Measurements from ENCODE around the gene ANKRD44. TPM values are rescaled to one million over a fixed set of nuclear protein-coding genes. Genes with fewer than 3 reads are reported as not detected.

ANKRD44 gene
- total RNA-seq, 1 donor from 2014 or later: 36.1 TPM

GRCh38 chr2:197237291-197238042 is 73.1 kb downstream of the ANKRD44 start:
- DNase-seq (ENCODE audit: low spot score): no peak

DNA sequence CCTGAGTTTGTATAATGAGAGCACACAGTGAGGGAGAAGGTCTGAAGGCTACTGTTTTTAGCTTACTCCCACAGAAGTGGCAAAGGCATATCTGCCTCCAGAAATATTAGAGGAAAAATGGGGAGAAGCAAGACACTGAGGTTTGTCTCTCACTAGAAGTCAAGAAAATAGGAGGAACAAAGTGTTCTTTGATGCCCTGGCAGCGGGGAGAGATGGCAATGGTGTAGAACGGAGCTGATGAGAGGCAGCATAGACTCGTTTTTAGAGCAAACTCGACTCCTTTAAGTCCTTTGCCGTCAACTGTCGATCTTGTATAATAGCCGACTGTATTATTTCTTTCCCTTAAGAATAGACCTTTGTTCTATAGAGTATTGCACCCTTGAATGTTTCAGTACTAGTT is 73.8 kb downstream of the ANKRD44 start:
- DNase-seq (ENCODE audit: low spot score): no peak

GRCh38 chr2:197236159-197236558 is 74.4 kb downstream of the ANKRD44 start:
- DNase-seq (ENCODE audit: low spot score): no peak

DNA sequence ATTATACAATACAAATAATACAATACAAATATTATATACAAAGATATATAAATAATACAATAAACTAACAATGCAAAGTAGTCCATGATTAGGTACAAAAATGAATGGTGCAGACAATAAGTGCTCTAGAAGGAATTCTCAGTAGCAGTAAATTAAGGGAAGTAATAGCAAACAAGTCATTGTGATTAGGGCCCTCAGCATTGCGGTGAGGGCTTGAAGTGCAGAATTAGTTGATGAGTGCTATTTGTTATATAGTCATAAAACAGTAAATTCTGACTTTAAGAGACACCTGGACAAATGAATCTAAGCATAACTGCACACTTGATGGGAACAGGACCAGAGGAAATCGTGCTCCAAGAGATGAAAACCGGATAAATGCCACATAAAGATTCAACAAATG is 74.9 kb downstream of the ANKRD44 start:
- no peak for DNase-seq (ENCODE audit: low spot score)

DNA sequence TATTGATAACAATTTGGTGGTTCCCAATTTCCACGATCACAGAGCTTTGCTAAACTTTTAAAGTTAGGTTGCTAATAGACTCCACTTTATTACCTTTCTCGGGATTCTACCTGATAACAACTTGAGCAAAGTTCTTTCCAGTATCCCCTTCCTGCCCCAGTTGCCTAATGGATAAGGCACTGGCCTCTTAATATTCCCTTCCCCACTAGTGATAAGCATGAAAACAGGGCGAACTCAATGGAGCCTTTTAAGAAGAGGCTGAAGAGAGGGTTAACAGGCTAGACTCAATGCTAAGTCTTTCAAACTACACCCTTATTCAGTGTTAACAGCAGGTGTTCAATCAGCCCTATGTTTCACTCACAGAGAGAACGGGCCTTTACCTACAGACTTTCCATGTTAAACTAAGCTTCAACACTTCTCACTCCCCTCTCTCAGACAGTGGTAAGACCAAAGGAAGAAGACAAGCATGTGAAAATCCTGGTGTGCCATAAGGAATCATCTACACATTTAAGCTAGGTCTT is 75.8 kb downstream of the ANKRD44 start:
- no peak for DNase-seq (ENCODE audit: low spot score)

DNA sequence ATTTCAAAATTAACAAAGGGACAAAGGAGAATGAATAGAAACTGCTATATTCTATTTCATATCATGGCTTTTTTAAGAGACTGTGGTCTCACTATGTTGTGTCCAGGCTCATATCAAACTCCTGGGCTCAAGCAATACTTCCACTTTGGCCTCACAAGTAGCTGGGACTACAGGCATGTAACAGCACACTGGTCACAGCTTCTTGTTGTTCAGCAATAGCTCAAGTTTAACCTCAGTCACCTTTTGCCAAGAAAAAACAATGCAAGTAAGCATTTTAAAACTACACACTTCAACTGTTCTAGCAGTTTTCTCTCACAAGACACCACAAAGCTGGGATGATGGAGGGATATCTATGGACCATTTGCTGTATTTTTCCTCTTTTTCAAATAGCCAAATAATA is 77.1 kb downstream of the ANKRD44 start:
- no peak for DNase-seq (ENCODE audit: low spot score)

DNA sequence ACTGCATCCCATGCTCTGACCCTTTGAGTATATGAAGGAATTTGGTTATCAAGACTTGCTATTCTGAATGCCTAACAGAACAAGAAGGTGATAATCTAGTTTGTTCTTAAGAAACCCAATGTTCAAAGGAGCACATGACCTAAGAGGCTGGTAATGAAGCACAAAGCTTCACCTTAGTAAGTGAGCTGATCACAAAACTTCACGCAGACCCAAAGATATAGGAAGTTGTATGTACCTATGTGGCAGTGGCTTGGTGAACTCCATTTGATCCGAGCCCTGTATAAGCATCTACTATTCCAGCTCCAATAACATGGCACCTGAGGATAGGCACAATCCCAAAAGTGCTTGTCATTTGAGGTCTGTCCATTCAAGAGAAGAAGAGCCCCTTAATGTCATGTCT is 78.6 kb downstream of the ANKRD44 start:
- no peak for DNase-seq (ENCODE audit: low spot score)

GRCh38 chr2:197229509-197230443 is 80.8 kb downstream of the ANKRD44 start:
- no peak for DNase-seq (ENCODE audit: low spot score)

DNA sequence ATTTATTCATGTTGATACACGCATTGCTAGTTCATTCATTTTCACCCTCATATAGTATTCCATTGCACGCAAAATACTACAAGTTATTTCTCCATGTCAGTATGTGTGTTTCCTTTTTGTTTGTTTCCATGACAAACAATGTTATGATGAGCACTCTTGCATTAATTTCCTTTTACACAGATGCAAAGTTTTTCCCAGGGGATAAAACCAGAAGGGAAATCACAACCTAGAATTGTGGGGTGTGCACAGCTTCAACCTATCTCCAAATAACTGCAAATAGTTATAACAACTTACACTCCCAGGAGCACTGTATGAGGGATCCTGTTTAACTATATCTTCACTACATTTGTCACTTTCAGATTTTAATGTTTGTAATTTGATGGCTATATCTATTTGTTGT is 87.1 kb downstream of the ANKRD44 start:
- no peak for DNase-seq (ENCODE audit: low spot score)

DNA sequence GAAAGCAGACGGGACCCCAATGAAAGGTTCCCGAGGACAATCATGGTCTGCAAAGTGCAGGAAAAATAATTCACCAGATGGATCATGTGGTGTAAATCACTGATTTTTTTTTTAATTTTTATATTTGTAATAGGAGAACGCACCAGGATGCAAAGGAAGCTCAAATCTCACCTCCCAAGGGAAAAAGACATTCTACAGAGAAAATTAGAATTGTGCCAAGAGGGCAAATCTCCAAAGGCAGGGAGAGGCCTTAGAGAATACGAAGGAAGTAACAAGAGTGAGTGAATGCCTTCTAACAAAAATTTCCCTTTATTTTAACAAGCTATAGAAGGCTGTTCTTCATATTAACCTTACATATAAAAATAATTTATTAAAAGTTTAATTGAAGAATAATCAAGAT is 90.9 kb downstream of the ANKRD44 start:
- no peak for DNase-seq (ENCODE audit: low spot score)

DNA sequence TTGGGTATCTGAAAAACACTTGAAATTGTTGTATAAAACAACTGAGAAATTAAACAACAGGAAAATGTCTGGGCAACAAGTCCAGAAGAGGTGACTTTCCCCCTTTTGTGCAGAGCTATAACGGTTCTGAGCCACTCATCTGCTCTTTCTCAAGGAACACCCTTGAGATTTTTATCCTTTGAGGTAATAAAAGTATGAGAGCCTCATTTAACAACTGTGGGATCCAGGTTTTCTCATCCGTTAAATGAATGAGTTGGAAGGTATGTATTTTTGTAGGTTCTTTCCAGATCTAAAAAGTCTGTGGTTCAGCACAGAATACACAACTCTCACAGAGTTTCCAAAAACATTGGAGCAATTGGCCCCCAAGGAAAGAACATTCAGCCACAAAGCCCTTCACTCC is 93.0 kb downstream of the ANKRD44 start:
- DNase-seq (ENCODE audit: low spot score): no peak

GRCh38 chr2:197216361-197216979 is 94.1 kb downstream of the ANKRD44 start:
- DNase-seq (ENCODE audit: low spot score): no peak

GRCh38 chr2:197215748-197216360 is 94.7 kb downstream of the ANKRD44 start:
- DNase-seq (ENCODE audit: low spot score): no peak

DNA sequence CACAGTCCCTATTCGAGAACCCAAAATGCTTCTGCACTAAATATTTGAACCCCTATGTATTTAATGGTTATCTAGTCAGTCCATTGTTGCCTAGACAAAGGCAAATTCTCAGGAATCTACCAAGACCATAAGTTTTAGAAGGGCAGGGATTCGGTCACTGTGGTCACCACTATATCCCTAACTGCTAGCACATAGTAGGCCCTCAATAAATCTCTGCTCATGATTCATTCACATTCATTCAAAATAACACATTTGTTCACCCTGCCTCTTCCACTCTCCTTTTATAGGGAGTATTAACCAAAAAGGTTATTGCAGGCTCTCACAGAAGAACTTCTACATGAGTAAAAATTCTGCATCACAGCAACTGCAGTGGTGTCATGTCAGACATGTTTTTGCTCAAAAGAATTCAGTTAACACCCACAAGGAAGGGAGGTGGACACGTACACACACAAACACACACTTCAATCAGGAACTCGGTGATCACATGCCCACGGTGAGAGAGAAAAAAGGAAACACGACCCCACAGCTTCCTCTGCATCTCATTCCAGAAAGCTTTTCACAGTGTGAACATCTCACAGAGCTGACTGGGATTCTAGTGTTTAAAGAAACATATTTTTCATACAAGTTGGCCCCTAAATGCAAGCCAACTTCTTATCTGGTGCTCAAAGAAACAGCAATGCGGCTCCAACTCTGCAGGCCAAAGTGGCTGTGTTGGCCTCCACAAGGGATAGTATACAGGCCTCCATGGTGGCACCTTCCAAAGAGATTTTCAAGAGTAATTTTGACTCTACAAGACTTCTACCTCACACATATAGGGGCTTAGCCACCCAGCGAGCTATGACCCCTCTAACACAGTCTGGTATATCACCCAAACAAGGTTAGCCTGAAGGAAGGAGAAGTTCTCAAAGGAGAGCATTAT is 98.0 kb downstream of the ANKRD44 start:
- no peak for DNase-seq (ENCODE audit: low spot score)

- no peak for DNase-seq (ENCODE audit: low spot score)
These were observed 98.7 kb downstream of the ANKRD44 start for GRCh38 chr2:197211881-197212342.

DNA sequence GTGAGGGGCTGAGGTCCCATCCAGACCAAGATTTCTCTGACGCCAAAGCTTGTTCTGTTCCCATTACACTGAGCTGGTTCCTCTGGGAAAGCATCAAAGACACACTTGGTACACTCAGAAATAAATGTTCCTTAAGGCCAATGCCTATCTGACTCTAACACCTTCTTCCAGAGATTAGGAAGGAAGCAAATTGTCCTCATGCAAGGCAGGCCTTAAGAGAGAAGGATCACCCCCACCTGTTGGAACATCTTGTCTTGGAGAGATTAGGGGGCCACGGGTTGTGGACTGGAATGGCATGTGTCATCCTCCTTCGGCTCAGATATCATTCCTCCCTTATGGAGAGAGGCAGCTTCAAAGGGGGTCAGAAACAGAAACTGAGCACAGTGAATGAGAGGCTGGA is 100.2 kb downstream of the ANKRD44 start:
- DNase-seq (ENCODE audit: low spot score): no peak

DNA sequence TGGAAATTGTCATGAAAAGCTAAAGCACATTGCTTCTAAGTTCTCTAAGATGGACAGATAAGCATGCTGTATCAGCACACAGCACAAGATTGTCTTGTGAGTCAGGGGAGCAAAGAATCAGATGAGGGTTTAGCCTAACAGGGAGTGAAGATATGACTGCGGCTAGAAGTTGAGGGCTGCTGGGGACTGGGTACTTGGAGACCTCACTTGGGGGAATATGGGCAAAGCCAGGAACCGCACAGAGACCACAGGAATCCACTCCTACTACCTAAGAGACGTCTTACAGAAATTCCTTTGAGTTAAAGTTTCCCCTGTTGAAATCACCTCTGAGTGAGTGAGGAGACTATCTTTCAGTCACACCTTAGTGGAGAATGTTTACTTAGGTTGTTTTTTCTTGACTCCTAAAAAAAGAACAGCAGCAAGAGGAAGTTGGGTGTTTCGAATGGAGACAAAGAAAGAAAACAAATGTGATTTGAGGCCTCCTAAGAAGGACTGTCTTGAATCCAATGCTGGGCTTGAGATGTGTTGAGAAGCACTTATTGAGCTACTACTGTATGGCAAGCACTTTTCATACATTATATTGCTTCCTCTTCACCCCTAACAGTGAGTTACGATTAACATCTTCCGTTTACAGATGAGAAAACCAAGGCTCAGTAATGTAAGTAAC is 100.7 kb downstream of the ANKRD44 start:
- no peak for DNase-seq (ENCODE audit: low spot score)

DNA sequence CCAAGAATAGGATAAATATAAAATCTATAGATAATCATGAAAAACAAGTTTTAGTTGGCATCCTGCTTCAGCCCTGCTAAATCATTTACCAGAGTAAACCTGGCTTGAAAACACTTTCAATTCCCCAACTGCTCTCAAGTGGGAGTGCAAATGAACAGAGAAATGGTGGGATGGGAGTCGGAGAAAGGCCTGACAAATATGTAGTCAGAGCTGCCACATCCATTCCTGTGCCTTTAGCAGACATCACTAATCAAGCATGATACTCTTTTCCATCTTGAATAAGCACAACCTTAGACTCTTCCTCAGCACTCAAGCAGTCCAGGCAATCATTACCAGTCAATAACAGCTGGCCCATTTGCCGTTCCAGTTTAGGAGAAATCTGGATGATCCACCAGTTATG is 101.3 kb downstream of the ANKRD44 start:
- no peak for DNase-seq (ENCODE audit: low spot score)

GRCh38 chr2:197208841-197209240 is 101.7 kb downstream of the ANKRD44 start:
- no peak for DNase-seq (ENCODE audit: low spot score)

DNA sequence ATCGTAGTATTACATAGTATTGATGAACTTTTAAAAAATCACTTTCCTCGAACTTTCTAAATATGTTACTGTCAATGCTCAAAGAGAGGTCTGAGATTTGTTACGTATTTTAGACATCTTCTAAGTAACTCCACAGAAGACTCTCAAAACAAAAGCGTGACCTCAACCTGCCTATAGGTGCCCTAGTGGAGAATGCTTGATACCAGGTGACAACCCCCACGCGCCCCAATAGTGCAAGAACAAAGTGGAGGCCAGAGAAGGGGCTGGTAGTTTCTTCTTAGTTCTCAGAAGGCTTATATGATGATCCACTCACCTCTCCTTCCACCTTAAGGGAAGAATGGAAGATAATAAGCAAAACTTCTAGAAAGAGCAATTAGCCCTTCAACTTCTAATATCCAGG is 102.6 kb downstream of the ANKRD44 start:
- DNase-seq (ENCODE audit: low spot score): no peak
